Body of pancreas (tissue), 4 donors: ENCODE measurements around the gene PALLD. TPM values are rescaled to one million over a fixed set of nuclear protein-coding genes. Genes with fewer than 3 reads are reported as not detected.

Experiments
- ATAC-seq: fragments of 150-250 bp; one replicate; pipeline ENCODE4 v1.9.1; 2016
- DNase-seq, 4 donors: peaks; one replicate each; pipeline ENCODE4 v3.0.0-alpha.2; 2019
- H3K27ac ChIP-seq, 4 donors: fragments of 200-600 bp; sonication (generic); 1 replicate in 3 of 4; 2 replicates in 1 of 4; pipeline versions ENCODE4 v1.5.1 to v1.6.1; 2016 to 2019; ENCODE audit warnings: mild to moderate bottlenecking in 1 of 4, mixed read lengths in 1 of 4, moderate library complexity in 1 of 4
- H3K27me3 ChIP-seq, 2 donors: fragments of 200-600 bp; sonication (generic); one replicate each; pipeline ENCODE4 v1.6.0; 2016; ENCODE audit warnings: mild to moderate bottlenecking in 1 of 2
- H3K36me3 ChIP-seq, 2 donors: fragments of 200-600 bp; sonication (generic); replicated peaks in 1 of 2; 2 replicates each; pipeline ENCODE4 v1.5.1; 2016; ENCODE audit warnings: low read depth in 2 of 2; ENCODE audit not compliant: insufficient read depth in 1 of 2
- H3K4me1 ChIP-seq: fragments of 200-600 bp; sonication (generic); one replicate; pipeline ENCODE4 v1.6.0; 2016
- H3K4me3 ChIP-seq, 2 donors: fragments of 200-600 bp; sonication (generic); 1 replicate in 1 of 2; 2 replicates in 1 of 2; pipeline ENCODE4 v1.5.1; 2016 to 2019
- H3K9me3 ChIP-seq, 3 donors: fragments of 200-600 bp; sonication (generic); 1 replicate in 2 of 3; 2 replicates in 1 of 3; pipeline ENCODE4 v1.5.1; 2016
- POLR2A ChIP-seq, 3 donors: fragments of 450-650 bp; IDR thresholded peaks; one replicate each; pipeline ENCODE4 v1.6.1; 2016; ENCODE audit warnings: antibody characterized with exemption in 3 of 3, mild to moderate bottlenecking in 2 of 3
- WGBS, 2 donors: methylation state at CpG; one replicate each; pipeline ENCODE4 v1.1.5; 2017; 5-methylcytosine and 5-hydroxymethylcytosine counted together
- intact Hi-C: fragments of 100-400 bp; cut with DNase I; formaldehyde crosslinking; loops from one replicate; pipeline ENCODE4 v1.15.1; 2023
- total RNA-seq, 2 donors: library from RNA; depleted of rRNA; stranded (reverse); fragments of >200 nt; gene quantifications; one replicate each; pipeline ENCODE4 v1.1.0, GENCODE V29; 2016
- TF ChIP-seq, protein P1 (sequence below), 7 experiments: fragments of 450-650 bp in 4 of 7; fragments of 200-600 bp in 3 of 7; sonication (generic) in 3 of 7; IDR thresholded peaks; one replicate each; pipeline ENCODE4 v1.5.1; 2016 to 2019; ENCODE audit warnings: antibody characterized with exemption in 7 of 7

PALLD gene
- total RNA-seq, 2 donors from 2014 or later: 46.8 to 52.4 TPM

- H3K36me3 ChIP-seq: no peaks in the 10 kb centered on the region
- H3K4me1 ChIP-seq: no peaks in the 10 kb centered on the region
- H3K4me3 ChIP-seq: no peak overlapping the region
- TF ChIP-seq, protein P1, sequence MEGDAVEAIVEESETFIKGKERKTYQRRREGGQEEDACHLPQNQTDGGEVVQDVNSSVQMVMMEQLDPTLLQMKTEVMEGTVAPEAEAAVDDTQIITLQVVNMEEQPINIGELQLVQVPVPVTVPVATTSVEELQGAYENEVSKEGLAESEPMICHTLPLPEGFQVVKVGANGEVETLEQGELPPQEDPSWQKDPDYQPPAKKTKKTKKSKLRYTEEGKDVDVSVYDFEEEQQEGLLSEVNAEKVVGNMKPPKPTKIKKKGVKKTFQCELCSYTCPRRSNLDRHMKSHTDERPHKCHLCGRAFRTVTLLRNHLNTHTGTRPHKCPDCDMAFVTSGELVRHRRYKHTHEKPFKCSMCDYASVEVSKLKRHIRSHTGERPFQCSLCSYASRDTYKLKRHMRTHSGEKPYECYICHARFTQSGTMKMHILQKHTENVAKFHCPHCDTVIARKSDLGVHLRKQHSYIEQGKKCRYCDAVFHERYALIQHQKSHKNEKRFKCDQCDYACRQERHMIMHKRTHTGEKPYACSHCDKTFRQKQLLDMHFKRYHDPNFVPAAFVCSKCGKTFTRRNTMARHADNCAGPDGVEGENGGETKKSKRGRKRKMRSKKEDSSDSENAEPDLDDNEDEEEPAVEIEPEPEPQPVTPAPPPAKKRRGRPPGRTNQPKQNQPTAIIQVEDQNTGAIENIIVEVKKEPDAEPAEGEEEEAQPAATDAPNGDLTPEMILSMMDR (IDR thresholded peaks at IDR 0.05): no peak
- TF ChIP-seq POLR2A (IDR thresholded peaks at IDR 0.05): no peak
- WGBS, 2 donors: 87 to 94% methylated on average over 5 of the region's 5 CpGs
- H3K27me3 ChIP-seq: no peaks in the 10 kb centered on the region
- H3K27ac ChIP-seq: no peak overlapping the region
- no peaks in the 10 kb centered on the region for H3K9me3 ChIP-seq
- ATAC-seq (no peak), DNase-seq (no peak)
- intact Hi-C loops: no loop called here
These were observed 126.6 kb downstream of the PALLD start for GRCh38 chr4:168623484-168623883.

DNA sequence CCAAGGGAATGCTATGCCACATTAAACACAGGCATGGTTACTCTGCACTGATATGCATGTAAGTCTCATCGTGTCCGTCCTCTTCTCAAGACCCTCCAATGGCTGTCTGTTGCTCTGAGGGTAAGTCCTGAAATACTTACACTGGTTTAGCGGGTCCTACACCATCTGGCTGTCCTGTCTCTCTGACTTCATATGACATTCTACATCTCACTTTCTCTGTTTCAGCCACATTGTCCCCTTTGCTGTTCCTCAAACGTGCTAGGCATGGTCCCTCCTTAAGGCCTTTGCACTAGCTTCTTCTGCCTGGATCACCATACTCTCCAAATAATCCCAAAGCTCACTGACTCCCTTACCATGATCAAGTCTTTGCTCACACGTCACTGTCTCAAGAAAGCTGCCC, 131.4 kb downstream of the PALLD start:
- intact Hi-C loops: no loop called here
- TF ChIP-seq POLR2A (IDR thresholded peaks at IDR 0.05): no peak
- TF ChIP-seq, protein P1 (IDR thresholded peaks at IDR 0.05): no peak
- no peak for DNase-seq
- H3K27ac ChIP-seq: no peak overlapping the region
- H3K9me3 ChIP-seq: no peaks in the 10 kb centered on the region
- no peak overlapping the region for H3K4me3 ChIP-seq
- no peaks in the 10 kb centered on the region for H3K36me3 ChIP-seq
- no peak for ATAC-seq
- peaks cover 14% of the 10 kb centered on the region for H3K4me1 ChIP-seq
- 86 to 87% methylated on average over 5 of the region's 5 CpGs for WGBS, 2 donors
- no peaks in the 10 kb centered on the region for H3K27me3 ChIP-seq

DNA sequence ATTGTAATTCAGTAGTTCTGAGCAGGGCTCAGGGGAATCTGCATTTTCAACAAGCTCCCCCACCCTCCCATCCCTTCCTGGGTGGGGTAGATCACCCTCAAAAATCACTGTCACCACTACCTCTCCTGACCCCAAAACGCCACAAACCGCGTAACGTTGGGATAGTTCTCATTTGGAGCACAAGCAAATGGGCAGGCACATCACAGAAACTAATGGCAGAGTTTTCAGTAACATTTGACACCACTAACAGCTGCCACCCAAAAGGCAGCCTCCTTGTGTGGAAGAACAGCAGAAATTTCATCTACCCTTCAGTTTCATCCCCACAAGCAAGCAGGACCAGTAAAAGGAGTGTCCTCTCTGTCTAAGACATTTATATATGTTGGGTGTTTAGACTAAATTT, 132.7 kb downstream of the PALLD start:
- Histone ChIP-seq H3K4me1 (peaks cover 14% of the 10 kb centered on the region), H3K4me3 (no peak overlapping the region), H3K9me3 (no peaks in the 10 kb centered on the region), H3K36me3 (no peaks in the 10 kb centered on the region), H3K27ac (no peak overlapping the region), H3K27me3 (no peaks in the 10 kb centered on the region)
- DNase-seq: no peak
- intact Hi-C loops: no loop called here
- 75 to 86% methylated on average over 4 of the region's 4 CpGs for WGBS, 2 donors
- TF ChIP-seq, protein P1 (IDR thresholded peaks at IDR 0.05): no peak
- no peak for TF ChIP-seq POLR2A (IDR thresholded peaks at IDR 0.05)
- ATAC-seq: no peak

- no peak for TF ChIP-seq POLR2A (IDR thresholded peaks at IDR 0.05)
- TF ChIP-seq, protein P1 (IDR thresholded peaks at IDR 0.05): no peak
- 51 to 53% methylated on average over 12 of the region's 12 CpGs for WGBS, 2 donors
- DNase-seq: no peak
These were observed 133.8 kb downstream of the PALLD start for GRCh38 chr4:168630445-168631187.

More at GRCh38 chr4:168630445-168631187, 133.8 kb downstream of the PALLD start:
- no peaks in the 10 kb centered on the region for H3K36me3 ChIP-seq
- H3K27ac ChIP-seq: no peak overlapping the region
- peaks cover 14% of the 10 kb centered on the region for H3K4me1 ChIP-seq
- H3K4me3 ChIP-seq: no peak overlapping the region
- no peaks in the 10 kb centered on the region for H3K9me3 ChIP-seq
- intact Hi-C loops: no loop called here
- H3K27me3 ChIP-seq: no peaks in the 10 kb centered on the region
- no peak for ATAC-seq
